ENCODE measurements around the gene CFAP299.

GRCh38 chr4:80387390-80388283, 52.1 kb downstream of the CFAP299 start:
- no peak for TF ChIP-seq EZH2 (optimal IDR thresholded peaks at IDR 0.05; ENCODE audit: low read depth, low read length)
- TF ChIP-seq, protein P1, sequence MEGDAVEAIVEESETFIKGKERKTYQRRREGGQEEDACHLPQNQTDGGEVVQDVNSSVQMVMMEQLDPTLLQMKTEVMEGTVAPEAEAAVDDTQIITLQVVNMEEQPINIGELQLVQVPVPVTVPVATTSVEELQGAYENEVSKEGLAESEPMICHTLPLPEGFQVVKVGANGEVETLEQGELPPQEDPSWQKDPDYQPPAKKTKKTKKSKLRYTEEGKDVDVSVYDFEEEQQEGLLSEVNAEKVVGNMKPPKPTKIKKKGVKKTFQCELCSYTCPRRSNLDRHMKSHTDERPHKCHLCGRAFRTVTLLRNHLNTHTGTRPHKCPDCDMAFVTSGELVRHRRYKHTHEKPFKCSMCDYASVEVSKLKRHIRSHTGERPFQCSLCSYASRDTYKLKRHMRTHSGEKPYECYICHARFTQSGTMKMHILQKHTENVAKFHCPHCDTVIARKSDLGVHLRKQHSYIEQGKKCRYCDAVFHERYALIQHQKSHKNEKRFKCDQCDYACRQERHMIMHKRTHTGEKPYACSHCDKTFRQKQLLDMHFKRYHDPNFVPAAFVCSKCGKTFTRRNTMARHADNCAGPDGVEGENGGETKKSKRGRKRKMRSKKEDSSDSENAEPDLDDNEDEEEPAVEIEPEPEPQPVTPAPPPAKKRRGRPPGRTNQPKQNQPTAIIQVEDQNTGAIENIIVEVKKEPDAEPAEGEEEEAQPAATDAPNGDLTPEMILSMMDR (IDR thresholded peaks at IDR 0.05; ENCODE audit: low read length) = no peak

All from MM.1S (cell line).